Fibroblast of skin of left quadriceps (primary cell): ENCODE measurements around the gene AURKA.
"Not testable (repeated sequence)": the region's sequence is repeated elsewhere in the genome, so short reads cannot be mapped to it uniquely, and the experiment has no call there.

Experiments
- DNase-seq, 2 experiments: peaks; one replicate each; pipeline ENCODE4 v3.0.0-alpha.2; 2013; ENCODE audit warnings: low read depth in 2 of 2

AURKA gene

DNA sequence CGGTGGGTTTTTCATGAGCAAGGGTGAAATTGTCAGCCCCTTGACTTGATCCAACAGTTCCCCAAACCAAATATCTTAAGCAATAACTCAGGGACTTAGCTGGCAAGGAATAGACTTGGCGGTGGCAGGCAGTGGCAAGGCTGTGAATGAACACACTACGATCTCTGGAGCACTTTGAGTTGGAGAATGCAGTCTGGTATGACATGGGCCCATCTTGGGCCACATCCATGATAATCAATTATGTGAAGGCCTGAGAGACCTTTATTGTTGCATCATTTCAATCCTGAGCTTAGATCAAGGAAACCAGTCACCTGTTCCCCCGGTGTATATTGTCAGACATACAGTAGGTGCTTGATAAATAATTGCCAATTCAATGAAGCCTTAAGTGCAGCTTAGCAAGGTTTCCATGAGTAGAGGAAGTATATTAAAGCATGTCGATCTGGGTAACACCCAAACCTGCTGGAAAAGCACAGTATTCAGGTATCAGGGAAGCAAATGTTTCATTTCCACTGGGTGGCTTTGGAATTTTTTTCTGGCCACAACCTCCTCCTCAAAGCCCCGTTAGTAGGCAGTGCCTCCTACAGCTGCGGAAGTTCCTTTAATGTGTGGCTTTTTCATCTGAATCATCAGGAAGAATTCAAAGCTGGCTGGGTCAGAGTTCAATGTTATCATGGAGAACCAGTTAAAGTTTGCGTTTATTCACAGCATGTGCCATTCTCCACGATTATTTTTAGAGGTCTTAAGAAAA lies 30.2 kb upstream of the AURKA start:
- peak in 1 of 2 experiments; percentile 47 for DNase-seq

DNA sequence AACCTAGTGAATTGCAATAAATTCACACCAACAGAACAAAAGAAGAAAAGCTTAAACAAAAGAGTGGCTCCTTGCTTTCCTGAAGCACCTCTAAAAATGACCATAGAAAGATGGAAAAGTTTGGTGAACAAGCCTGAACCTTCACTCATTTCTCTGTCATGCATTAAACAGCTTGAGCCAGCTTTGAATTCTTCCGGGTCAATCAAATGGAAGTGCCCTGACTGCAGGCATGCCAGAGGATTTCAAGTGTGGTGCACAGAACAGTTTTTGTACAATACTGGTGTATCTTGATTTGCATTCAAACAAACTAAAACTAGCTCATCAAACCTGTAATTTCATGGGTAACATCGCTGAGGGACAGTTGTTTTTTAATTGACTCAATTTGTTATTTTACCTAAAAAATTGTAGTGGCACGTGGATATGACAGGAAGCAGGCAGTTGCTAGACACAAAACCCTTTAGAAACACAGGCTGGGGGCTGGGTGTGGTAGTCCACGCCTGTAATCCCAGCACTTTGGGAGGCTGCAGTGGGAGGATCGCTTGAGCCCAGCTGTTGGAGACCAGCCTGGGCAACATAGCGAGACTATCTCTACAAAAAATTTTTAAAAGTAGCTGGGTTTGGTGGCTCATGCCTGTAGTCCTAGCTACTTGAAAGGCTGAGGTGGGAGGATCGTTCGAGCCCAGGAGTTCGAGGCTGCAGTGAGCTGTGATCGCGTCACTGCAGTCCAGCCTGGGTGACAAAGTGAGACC lies 29.1 kb upstream of the AURKA start:
- DNase-seq = no peak

DNA sequence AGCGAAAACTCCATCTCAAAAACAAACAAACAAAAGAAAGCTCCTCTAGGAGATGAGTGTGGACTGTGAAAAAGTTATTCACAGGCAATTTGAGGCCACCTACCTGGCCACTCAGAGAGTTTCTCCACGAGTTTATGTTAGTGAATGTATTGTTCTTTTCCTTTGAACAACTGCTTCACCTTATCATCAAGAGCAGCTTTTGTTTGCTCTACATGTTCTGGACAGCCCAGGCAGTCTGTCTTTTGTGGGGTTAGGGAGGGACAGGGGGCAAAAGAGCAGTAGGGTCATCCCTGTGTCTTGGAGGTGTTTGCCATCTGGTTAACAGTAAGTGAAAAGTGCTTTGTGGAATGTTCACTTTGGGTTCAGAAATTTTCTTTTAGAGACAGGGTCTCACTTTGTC lies 28.0 kb upstream of the AURKA start:
- no peak for DNase-seq

DNA sequence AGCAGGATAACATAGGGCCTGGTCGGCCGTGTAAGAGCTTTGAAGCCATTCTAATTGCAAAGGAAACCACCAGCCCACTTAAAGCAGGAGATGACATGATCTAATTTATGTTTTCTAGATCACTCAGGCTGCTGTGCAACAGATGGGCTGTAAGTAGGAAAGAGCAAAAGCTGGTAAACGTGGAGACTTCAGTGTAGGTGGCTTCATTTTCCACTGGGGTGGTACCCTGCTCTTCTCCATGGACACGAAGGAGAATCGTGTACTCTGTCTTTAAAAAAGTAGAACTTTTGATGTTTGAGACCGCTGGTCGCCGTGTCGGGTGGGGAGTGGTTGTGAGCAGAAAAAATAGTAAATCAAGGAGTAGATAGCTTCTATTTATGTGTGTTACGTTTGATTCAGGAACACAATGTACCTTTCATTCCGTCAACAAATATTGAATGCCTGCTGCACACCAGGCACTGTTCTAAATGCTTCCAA lies 26.4 kb upstream of the AURKA start:
- DNase-seq = no peak

DNA sequence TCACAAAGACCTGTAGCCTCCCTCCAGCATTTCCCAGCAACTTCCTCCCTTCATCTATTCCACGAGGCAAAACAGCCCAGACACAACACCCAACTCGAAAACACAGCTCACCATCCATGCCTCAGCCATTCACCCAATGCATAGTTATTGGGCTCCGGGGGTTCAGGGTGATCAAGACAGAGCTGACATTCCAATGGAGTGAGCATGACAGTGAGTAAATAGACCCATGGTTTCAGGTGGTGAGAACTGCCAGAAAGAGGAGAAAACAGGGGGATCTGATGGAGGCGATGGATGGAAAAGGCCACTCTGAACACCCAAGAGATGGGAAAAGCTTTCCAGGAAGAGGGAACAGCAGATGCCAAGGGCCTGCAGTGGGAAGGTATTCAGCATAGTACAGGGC lies 25.9 kb upstream of the AURKA start:
- DNase-seq = no peak

DNA sequence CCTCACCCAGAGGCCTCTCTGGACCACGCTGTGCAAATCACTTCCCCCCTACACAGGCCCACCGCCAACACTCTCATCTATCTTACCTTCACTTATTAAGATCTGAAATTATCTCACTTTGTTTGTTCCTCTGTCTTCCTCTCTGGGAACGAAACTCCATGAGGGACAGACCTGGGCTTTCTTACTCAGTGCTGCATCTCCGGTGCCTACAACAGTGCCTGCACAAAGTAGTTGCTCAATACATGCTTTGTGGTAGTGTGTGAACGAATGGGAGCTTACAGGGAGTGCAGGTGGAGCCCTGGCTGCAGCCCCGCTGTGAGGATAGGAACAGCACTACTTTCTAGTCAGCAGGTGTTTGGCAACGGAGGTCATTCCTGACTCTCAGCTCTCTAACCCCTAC lies 25.4 kb upstream of the AURKA start:
- no peak for DNase-seq

DNA sequence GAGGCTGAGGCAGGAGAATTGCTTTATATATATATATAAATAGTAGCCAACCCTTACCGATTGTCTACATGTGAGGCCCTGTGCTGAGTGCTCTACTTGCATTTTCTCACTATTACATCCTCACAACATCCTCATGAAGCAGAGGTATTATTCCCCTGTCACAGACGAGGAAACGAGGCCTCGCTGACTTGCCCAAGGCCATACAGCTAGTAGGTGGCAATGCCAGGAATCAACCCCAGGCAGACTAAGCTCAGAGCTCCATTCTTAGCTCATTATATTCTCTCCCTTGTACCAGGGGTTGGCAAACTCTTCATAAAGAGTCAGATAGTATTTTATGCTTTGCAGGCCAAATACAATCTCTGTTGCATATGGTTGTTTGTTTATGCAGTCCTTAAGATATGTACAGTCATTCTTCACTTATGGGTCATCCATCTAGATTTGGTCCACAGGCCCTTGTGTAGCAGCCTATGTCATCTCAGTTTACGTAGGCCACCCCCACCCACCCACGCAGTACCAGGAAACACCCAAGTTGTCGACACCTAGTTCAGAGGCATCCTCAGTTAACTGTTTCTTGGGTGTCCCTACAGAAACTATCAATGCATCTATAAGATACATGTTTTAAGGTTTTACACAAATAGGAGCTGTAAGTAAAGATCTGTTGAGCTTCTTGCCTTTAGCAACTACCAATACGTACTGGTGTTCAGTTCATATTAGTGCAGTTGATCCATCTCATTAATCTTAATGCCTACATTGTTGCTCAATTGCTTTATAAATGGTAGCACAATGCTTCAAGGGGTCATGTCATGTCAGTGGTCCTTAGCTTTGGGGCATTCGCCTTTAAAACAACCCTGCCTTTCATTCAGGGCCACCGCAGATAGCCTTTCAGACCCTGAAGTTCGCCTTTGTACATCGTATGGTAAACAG lies 23.1 kb upstream of the AURKA start:
- no peak for DNase-seq

DNA sequence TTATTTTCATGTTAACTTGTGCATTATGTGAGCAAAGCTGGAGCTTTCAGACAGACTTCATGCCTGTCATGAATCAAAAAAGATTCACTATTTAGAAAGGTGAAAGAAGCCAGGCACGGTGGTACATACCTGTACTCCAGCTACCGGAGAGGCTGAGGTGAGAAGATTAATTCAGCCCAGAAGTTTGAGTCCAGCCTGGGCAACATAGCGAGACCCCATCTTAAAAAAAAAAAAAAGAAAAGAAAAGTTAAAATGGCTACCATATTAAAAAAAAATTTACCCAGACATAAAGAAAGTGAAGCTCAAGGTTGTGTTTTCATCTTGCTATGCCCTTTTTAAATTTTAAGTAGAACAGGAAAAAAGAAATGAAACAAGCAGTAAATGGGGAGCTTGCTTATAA lies 20.9 kb upstream of the AURKA start:
- DNase-seq = no peak

DNA sequence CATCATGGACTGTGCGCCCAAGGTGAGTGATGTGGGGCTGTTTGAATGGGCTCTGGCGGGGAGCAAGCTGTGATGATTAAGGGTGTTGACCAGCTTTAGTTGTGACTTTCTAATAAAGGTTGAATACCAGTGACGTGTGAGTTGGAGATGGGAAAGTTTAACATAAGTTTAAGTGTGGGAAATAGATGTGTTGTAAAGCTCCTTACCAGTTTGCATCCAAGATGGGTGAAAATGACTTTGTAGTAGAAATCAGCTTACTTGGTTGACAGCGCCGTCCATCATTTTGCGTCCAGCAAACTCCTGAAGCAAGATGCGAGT lies 20.4 kb upstream of the AURKA start:
- no peak for DNase-seq

DNA sequence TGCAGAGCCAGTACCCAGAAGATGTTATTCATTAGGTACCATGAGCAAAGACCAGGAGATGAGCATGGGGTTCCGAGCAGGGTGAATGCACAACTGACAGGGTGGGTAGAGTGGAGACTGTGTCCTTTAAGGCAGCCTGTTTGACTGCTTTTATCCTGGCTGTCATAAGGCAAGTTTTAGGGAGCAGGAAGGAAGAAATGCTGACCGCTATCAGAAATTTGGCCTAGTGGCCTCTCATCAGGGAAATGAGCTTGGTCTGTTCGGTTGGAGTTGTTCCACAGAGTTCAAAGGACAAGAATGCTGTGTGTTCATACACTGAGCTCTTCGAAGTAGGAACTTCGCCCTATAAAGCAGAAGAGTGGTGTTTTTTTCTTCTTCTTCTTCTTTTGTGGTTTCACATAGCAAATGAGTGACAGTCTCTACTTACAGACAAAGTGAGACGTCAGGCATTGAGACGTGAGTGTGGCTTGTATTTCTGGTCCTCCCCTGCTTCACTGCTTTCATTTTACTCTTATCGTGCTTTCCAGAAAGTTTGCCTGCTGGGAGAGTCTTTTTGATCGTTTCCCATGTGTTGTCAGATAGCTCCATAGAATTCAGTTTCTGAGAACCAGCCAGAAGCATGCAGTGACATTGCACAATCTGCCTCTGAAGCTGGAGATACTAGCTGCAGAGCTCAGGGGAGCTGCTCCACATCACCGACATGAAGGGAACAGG lies 19.9 kb upstream of the AURKA start, which contains the start of gene CASS4:
Gene CASS4, plus strand, starts transcription at position 502 of the 714 bp plus-strand sequence. Its CDS starts 199 bp downstream, at position 701.
- DNase-seq = peak in 1 of 2 experiments; percentile 40

DNA sequence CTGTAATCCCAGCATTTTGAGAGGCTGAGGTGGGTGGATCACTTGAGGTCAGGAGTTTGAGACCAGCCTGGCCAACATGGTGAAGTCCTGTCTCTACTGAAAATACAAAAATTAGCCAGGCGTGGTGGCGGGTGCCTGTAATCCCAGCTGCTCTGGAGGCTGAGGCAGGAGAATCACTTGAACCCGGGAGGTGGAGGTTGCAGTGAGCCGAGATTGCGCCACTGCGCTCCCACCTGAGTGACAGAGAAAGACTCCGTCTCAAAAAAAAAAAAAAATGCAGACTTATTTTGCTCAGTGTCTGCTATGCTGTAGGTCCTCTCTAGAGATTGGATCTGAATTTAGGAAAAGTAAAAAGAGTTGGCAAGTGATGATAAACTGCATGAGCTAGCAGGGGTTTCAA lies 19.3 kb upstream of the AURKA start:
- not testable (repeated sequence) for DNase-seq

DNA sequence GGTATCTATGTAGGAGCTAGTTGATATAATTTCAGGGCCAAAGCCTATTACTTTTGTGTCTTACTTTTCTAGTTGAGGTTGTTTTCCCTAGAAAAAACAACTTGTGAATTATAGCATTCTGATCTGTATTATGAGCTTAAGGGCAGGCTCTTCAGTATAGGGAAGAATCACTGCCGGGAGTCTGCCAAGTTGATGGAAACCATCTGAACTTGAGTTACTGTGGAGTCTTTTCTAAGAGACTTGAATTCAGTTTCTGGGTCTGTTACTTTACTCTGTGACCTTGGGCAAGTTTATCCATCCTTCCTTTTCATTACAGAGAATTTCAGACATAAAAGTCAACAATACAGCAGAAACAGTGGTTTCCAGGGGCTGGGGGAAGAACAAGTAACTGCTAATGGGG lies 17.9 kb upstream of the AURKA start:
- DNase-seq = no peak

DNA sequence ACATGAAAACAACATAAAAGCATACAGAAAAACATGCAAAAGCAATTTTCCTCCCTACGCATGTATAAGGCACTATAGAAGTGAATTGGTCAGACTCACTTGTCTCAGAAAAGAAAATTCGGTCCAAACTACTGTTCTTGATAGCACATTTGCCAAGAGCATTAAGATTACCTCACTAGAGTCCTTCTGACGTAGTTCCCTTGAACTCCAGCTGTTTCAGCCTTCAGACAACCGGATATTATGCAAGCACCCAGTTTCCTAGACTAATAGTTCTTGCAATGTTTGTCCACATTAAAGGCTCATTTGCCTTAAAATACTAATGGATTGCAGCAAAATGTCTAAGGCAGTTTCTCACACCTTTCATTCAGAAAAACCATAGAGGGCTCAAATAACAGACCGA lies 17.5 kb upstream of the AURKA start:
- DNase-seq = no peak

DNA sequence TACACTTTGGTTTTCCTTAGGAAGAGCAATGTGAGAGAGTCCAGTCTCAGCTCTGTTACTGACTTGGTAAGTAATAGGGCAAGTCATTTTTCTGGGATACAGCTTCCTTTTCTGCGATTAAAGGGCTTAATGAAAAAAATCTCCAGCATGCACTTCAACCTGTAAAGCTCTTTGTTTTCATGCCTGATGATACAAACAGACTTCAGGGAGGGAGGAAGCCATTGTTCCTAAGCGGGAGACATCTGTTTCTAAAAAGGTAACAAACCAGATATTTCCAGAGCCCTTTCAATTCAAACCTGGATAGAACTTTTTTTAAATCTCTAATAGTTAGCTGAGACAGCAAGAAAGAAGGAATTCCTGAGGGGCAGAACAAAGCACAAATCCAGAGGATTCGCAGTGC lies 14.9 kb upstream of the AURKA start:
- no peak for DNase-seq

DNA sequence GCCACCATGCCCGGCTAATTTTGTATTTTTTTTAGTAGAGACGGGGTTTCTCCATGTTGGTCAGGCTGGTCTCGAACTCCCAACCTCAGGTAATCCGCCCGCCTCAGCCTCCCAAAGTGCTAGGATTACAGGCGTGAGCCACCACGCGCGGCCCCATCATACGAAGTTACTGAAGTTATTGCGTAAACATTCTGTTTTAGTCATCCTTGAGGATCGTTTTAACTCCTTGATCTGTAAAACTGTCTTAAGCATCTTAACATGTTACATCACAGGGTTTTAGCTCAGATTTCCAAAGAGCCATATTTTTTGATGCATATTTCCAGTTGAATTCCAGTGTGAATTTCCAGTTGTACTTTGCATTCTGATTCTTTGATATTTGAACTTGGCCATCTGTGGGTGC lies 13.3 kb upstream of the AURKA start:
- not testable (repeated sequence) for DNase-seq

DNA sequence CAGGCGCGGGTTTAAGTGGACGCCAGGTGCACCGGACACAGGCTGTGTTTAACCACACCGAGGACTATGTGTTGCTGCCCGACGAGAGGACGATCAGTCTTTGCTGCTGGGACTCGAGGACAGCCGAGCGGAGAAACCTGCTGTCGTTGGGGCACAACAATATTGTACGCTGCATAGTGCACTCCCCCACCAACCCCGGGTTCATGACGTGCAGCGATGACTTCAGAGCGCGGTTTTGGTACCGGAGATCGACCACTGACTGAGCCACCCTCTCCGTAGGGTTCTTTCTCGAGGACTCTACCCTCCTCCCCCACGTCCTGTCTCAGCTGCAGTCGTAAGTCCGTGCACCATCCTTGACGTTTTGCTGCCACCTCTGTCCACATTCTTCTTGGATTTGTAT lies 11.4 kb upstream of the AURKA start:
- DNase-seq = no peak

DNA sequence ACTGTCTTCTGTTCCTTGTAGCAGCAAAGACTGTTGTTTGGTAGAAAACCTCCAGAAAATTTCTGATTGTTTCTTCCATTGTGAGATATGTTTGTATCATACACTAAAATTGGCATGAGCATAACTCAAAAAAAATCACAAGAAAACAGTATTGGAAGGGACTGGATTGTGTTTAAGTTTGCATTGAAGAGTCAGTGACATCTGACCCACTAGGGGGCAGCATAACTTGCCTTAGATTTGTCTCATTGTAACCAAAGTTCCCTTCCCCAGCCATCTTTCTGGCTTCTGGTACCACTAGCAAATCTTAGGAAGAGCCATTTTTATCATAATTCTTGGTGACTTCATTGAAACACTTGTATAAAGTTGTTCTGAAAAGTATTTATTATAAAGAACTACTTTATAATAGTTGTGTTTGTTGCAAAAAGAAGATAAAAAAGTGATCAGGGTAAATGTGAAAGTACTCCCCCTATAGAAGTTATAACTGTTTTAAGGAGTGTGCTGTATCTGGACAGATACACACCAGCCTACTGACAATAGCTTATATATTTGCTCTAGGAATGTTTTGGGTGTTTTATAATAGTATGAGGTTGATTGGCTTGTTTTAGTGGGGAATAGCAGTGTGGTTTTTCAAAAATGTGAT lies 8.1 kb upstream of the AURKA start:
- peak; percentile 45 to 57 for DNase-seq

DNA sequence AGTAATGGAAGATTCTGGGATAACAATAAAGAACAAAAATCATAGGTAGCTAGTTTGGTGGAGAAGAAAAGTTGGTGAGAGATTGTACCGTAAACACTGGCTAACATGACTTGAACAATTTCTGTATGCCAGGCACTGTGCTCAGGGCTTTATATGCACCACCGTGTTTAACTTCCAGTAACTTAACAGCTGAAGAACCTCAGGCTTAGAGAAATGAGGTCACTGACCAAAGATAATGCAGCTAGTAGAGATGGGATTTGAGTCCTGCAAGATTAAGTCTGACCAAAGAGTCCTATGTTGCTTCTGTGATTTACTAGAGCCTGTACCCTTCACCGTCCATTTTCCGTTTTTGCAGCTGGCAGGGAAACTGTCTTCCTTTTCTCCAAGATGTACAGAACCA lies 3.2 kb upstream of the AURKA start:
- no peak for DNase-seq

DNA sequence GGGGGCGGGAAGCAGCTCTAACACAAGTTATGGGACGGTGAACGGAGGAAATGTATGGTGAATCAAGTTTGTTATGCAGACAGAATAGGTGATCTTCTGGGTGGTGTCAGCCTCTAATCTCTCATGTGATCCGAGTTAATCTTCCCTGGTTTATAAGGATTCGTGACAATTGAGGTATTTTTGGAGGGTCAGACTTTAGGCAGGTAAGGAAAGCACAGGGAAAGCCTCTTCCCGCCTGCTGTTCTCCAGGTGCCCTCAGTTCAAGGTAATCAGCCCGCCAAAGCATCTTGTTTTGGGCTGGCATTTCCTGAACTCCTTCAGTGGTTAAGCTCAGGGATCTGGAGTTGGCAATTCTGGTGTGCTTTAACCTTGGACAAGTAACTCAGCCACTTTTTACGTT lies 1.6 kb upstream of the AURKA start:
- DNase-seq = no peak

DNA sequence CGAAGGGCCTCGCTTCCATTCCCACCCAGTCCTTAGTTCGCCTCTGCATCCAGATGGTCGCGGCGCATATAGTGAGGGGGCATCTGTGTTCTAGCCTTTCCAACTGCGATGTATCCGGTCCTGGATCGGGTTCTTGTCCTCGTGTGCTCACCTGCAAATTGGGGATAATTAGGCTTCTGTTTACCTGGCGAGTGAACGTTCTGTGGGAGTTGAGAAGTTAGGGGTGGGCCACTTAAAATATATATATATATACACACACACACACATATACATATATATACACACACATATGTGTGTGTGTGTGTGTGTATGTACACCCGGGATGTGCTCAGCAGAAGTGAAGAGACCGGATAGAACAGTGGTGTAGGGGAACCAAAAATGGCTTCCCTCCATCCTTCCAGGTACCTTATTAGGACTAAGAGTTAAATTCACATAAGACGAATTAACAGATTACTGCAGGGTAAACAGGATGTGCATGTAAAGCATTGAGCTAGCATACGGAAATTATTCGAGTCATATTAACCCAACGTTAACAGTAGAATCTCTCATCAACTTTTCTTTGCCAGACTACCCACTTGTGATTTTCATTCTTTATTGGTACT lies 967 bp upstream of the AURKA start:
- no peak for DNase-seq
